ENCODE measurements around the gene LPP. TPM values are rescaled to one million over a fixed set of nuclear protein-coding genes. Genes with fewer than 3 reads are reported as not detected.
A peak's percentile ranks its signal among the peaks of the same experiment; 100 is the strongest.

LPP gene
- polyA plus RNA-seq, 1 experiment, result 60.0 TPM

- Histone ChIP-seq H3K4me3 (ENCODE audit: low read depth, low read length) (no peak overlapping the region), H3K36me3 (ENCODE audit: control insufficient read depth, insufficient read depth, low read length) (no peaks in the 10 kb centered on the region), H3K27me3 (ENCODE audit: control insufficient read depth, insufficient read depth, low read length) (no peaks in the 10 kb centered on the region)
- ChIA-PET POLR2A (no interaction called here), CTCF (interaction anchor here (0.6 to 1.2 kb wide), 2 partner anchors 650 to 1199 kb away, joined by 3 read pairs; no protein-coding TSS in a partner anchor)
- no peak for TF ChIP-seq CTCF (IDR thresholded peaks at IDR 0.05; ENCODE audit: insufficient read depth, low read depth, low read length)
- no peak for DNase-seq (ENCODE audit: low read depth)
These were observed 783.4 kb downstream of the LPP start for GRCh38 chr3:188937389-188937788.

DNA sequence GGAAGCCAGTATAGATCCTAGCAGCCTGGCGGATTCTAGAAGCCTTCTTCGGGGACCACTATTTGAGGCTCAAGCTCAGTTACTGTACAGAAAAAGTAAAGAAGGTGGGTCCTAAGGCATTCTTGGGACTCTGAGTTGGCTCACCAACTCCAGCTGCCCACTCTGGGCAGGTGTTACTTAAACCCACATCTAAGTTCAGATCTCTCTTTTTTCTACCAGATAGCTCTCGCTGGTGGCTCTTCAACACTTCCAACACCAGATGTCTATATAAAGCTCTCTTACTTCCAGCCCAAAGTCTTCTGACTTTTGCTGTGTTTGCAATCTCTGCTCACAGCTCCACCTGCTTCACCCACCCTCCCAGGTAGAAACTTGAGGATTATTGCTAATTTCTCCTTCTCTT, 785.0 kb downstream of the LPP start:
- Histone ChIP-seq H3K27me3 (ENCODE audit: control insufficient read depth, insufficient read depth, low read length) (no peaks in the 10 kb centered on the region), H3K4me3 (ENCODE audit: low read depth, low read length) (no peak overlapping the region), H3K36me3 (ENCODE audit: control insufficient read depth, insufficient read depth, low read length) (no peaks in the 10 kb centered on the region)
- TF ChIP-seq CTCF (IDR thresholded peaks at IDR 0.05; ENCODE audit: insufficient read depth, low read depth, low read length), result no peak
- POLR2A ChIA-PET, result no interaction called here
- CTCF ChIA-PET, result interaction anchor here (0.8 to 0.9 kb wide), 2 partner anchors 8 to 1199 kb away, joined by 3 read pairs; no protein-coding TSS in a partner anchor
- no peak for DNase-seq (ENCODE audit: low read depth)

- no peak for TF ChIP-seq CTCF (IDR thresholded peaks at IDR 0.05; ENCODE audit: insufficient read depth, low read depth, low read length)
- ChIA-PET POLR2A (no interaction called here), CTCF (no interaction called here)
- no peak overlapping the region for H3K4me3 ChIP-seq (ENCODE audit: low read depth, low read length)
- no peaks in the 10 kb centered on the region for H3K27me3 ChIP-seq (ENCODE audit: control insufficient read depth, insufficient read depth, low read length)
- DNase-seq (ENCODE audit: low read depth), result no peak
- no peaks in the 10 kb centered on the region for H3K36me3 ChIP-seq (ENCODE audit: control insufficient read depth, insufficient read depth, low read length)
These were observed 786.0 kb downstream of the LPP start for GRCh38 chr3:188939814-188940572.

Small RNA genes within 50 kb of the gene (small RNA-seq; reads per million reads assigned to genes)
- 7,106 reads per million, percentile 99 among the genes with 10 or more reads in this experiment for gene MIR28 (ENCODE audit: insufficient read length, low read depth, low replicate concordance)
